Neuronal stem cell (in vitro differentiated cells): ENCODE data around the gene DCXR.
A peak's percentile ranks its signal among the peaks of the same experiment; 100 is the strongest.

Experiments
- DNase-seq: peaks from one replicate; pipeline ENCODE4 v3.0.0-alpha.2; 2013; ENCODE audit warnings: low spot score
- H2AFZ ChIP-seq: one replicate; pipeline ENCODE4 v1.6.1; 2013; ENCODE audit warnings: mild to moderate bottlenecking, low read length, inconsistent platforms
- H2AK5ac ChIP-seq: 2 replicates; pipeline ENCODE4 v1.6.1; 2013; ENCODE audit warnings: low read depth, mild to moderate bottlenecking, inconsistent platforms, low read length, moderate library complexity, mixed read lengths
- H2BK120ac ChIP-seq: 2 replicates; pipeline ENCODE4 v1.6.1; 2013; ENCODE audit warnings: low read depth, mild to moderate bottlenecking, inconsistent platforms, low read length, moderate library complexity, mixed read lengths
- H2BK12ac ChIP-seq: one replicate; pipeline ENCODE4 v1.6.1; 2013; ENCODE audit warnings: low read length, inconsistent platforms
- H2BK15ac ChIP-seq: 2 replicates; pipeline ENCODE4 v1.6.1; 2013; ENCODE audit warnings: mild to moderate bottlenecking, low read length, inconsistent platforms, mixed read lengths
- H2BK5ac ChIP-seq: one replicate; pipeline ENCODE4 v1.6.1; 2013; ENCODE audit warnings: inconsistent platforms, mild to moderate bottlenecking, low read length, moderate library complexity
- H3K14ac ChIP-seq: one replicate; pipeline ENCODE4 v1.6.1; 2013; ENCODE audit warnings: low read length, inconsistent platforms
- H3K18ac ChIP-seq: 2 replicates; pipeline ENCODE4 v1.6.1; 2013; ENCODE audit warnings: low read length, inconsistent platforms
- H3K23ac ChIP-seq: 2 replicates; pipeline ENCODE4 v1.6.1; 2013; ENCODE audit warnings: low read depth, mild to moderate bottlenecking, mixed read lengths, low read length, inconsistent platforms; ENCODE audit not compliant: poor library complexity
- H3K27ac ChIP-seq: replicated peaks from 3 replicates; pipeline ENCODE4 v1.5.1; 2013; ENCODE audit warnings: low read length, inconsistent platforms
- H3K27me3 ChIP-seq, 3 experiments: 2 replicates each; pipeline ENCODE4 v1.6.1; 2013; ENCODE audit warnings: low read length in 3 of 3, mild to moderate bottlenecking in 2 of 3, inconsistent platforms in 1 of 3, low read depth in 1 of 3, mixed read lengths in 1 of 3, moderate library complexity in 1 of 3; ENCODE audit not compliant: control insufficient read depth in 3 of 3, insufficient read depth in 3 of 3
- H3K36me3 ChIP-seq, 2 donors: replicated peaks in 1 of 2; 2 replicates each; pipeline ENCODE4 v1.6.1; 2013; ENCODE audit warnings: low read length in 2 of 2; ENCODE audit not compliant: control insufficient read depth in 2 of 2, insufficient read depth in 2 of 2
- H3K4ac ChIP-seq: 2 replicates; pipeline ENCODE4 v1.6.1; 2013; ENCODE audit warnings: inconsistent platforms, mild to moderate bottlenecking, low read length, moderate library complexity
- H3K4me1 ChIP-seq, 2 donors: 1 replicate in 1 of 2; 2 replicates in 1 of 2; pipeline ENCODE4 v1.6.1; 2013; ENCODE audit warnings: low read length in 2 of 2, low read depth in 1 of 2; ENCODE audit not compliant: control insufficient read depth in 2 of 2, insufficient read depth in 1 of 2
- H3K4me2 ChIP-seq: one replicate; pipeline ENCODE4 v1.6.1; 2013; ENCODE audit warnings: mild to moderate bottlenecking, low read length, inconsistent platforms; ENCODE audit not compliant: insufficient read depth, poor library complexity, severe bottlenecking
- H3K4me3 ChIP-seq, 2 donors: 2 replicates each; pipeline ENCODE4 v1.5.1; 2013; ENCODE audit warnings: low read length in 2 of 2, mild to moderate bottlenecking in 2 of 2, inconsistent platforms in 1 of 2, moderate library complexity in 1 of 2
- H3K79me1 ChIP-seq: one replicate; pipeline ENCODE4 v1.6.1; 2013; ENCODE audit warnings: low read depth, mild to moderate bottlenecking, inconsistent platforms, low read length, moderate library complexity
- H3K9ac ChIP-seq: one replicate; pipeline ENCODE4 v1.6.1; 2013; ENCODE audit warnings: mild to moderate bottlenecking, low read depth, low read length, inconsistent platforms; ENCODE audit not compliant: poor library complexity
- H3K9me3 ChIP-seq, 2 donors: replicated peaks in 1 of 2; 2 replicates each; pipeline versions ENCODE3 to v1.6.1; 2013; ENCODE audit warnings: low read length in 2 of 2, mild to moderate bottlenecking in 2 of 2, inconsistent platforms in 1 of 2, low read depth in 1 of 2, mixed read lengths in 1 of 2, moderate library complexity in 1 of 2; ENCODE audit not compliant: control insufficient read depth in 2 of 2, insufficient read depth in 1 of 2
- H4K8ac ChIP-seq: one replicate; pipeline ENCODE4 v1.6.1; 2013; ENCODE audit warnings: low read depth, mild to moderate bottlenecking, inconsistent platforms, low read length, moderate library complexity
- H4K91ac ChIP-seq: one replicate; pipeline ENCODE4 v1.6.1; 2013; ENCODE audit warnings: low read length, low read depth, mild to moderate bottlenecking, inconsistent platforms; ENCODE audit not compliant: poor library complexity
- WGBS, 2 donors: extraction: QIAGEN DNeasy Blood & Tissue Kit; methylation state at CpG; one replicate each; pipeline ENCODE4 v1.1.7; 2013; ENCODE audit warnings: missing lambda C conversion rate in 2 of 2, mixed read lengths in 1 of 2; ENCODE audit not compliant: insufficient read length in 2 of 2, insufficient replicate concordance in 1 of 2; ENCODE audit errors: extremely low coverage in 2 of 2; 5-methylcytosine and 5-hydroxymethylcytosine counted together

DCXR gene

GRCh38 chr17:82055965-82056728 is 18.6 kb upstream of the DCXR start:
- Histone ChIP-seq H2AK5ac (no peak overlapping the region), H3K36me3 (peaks cover 58 to 81% of the 10 kb centered on the region in 2 donors), H3K14ac (no peak overlapping the region), H2BK15ac (no peak overlapping the region), H2BK12ac (no peak overlapping the region), H3K9ac (peak overlapping the region; percentile 38), H3K79me1 (peaks cover 12% of the 10 kb centered on the region), H3K27ac (no peak overlapping the region), H3K4me1 (peaks cover 3% of the 10 kb centered on the region in 2 donors), H4K91ac (no peak overlapping the region), H3K23ac (peak overlapping the region; percentile 44), H3K18ac (no peak overlapping the region), H3K4ac (no peak overlapping the region), H3K4me3 (no peak overlapping the region), H3K9me3 (no peaks in the 10 kb centered on the region), H3K4me2 (no peak overlapping the region), H4K8ac (peak overlapping the region; percentile 96), H2AFZ (no peak overlapping the region), H2BK5ac (peak overlapping the region; percentile 13), H2BK120ac (no peak overlapping the region), H3K27me3 (no peaks in the 10 kb centered on the region)
- DNase-seq, result no peak
- WGBS, 2 donors, result no CpG with 5 or more reads among the region's 28 CpGs

DNA sequence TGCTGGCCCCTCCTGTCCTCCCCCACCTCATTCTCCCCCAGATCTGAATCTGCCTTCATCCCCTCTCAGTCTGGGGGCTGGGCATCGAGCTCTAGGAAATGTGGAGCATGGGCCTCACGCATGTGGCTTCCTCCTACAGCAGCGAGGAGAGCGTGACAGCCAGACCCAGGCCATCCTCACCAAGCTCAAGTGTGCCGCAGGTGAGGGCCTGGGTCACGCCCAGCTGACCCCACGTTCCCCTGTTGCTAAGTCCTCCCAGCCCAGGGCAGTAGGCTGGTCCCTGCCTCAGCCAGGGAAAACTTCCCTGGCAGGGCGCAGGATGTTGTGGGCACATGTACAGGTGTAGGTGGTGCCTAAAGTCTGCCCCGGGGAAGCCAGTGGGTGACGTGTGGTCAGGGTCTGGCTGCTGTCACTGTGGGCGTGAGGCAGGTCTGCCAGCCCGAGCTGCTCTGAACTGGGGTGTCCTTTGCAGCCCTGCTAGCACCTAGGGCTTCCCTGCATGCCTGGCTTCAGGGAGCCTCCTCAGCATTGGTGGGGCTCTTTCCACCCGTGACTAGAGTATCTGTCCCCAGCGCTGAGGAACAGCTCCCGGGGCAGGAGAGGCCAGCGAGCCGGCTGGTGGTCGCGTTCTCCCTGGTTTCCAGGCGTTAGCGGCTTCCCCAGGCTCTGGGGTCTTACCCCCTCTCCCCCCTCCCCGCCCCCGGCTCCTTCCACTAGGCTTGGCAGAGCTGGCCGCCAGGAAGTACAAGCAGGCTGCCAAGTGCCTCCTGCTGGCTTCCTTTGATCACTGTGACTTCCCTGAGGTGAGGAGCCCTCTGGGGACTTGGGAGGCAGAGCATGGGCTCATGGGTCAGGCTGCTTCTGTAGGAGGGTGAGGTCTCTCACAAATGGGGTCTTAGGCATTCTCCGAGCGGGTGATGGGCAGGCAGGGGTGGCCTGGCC is 17.8 kb upstream of the DCXR start:
- Histone ChIP-seq H2AK5ac (no peak overlapping the region), H2BK5ac (peak overlapping the region; percentile 24), H3K4me3 (no peak overlapping the region), H3K14ac (no peak overlapping the region), H4K8ac (peak overlapping the region; percentile 65), H3K4ac (no peak overlapping the region), H3K18ac (peak overlapping the region; percentile 17), H2AFZ (no peak overlapping the region), H3K4me1 (peaks cover 7% of the 10 kb centered on the region in 2 donors), H2BK12ac (no peak overlapping the region), H3K27ac (no peak overlapping the region), H3K79me1 (peaks cover 17% of the 10 kb centered on the region), H4K91ac (no peak overlapping the region), H3K4me2 (no peak overlapping the region), H3K9ac (peak overlapping the region; percentile 70), H3K9me3 (no peaks in the 10 kb centered on the region), H2BK120ac (no peak overlapping the region), H3K23ac (peak overlapping the region; percentile 73), H2BK15ac (no peak overlapping the region), H3K27me3 (no peaks in the 10 kb centered on the region), H3K36me3 (peaks cover 51 to 76% of the 10 kb centered on the region in 2 donors)
- no CpG with 5 or more reads among the region's 26 CpGs for WGBS, 2 donors
- DNase-seq, result no peak

- no CpG with 5 or more reads among the region's 38 CpGs for WGBS, 2 donors
- Histone ChIP-seq H3K79me1 (peaks cover 20% of the 10 kb centered on the region), H4K8ac (no peak overlapping the region), H3K27ac (no peak overlapping the region), H3K23ac (peak overlapping the region; percentile 73), H3K4me1 (peaks cover 7% of the 10 kb centered on the region in 2 donors), H3K36me3 (peaks cover 56 to 76% of the 10 kb centered on the region in 2 donors), H2AFZ (no peak overlapping the region), H2AK5ac (no peak overlapping the region), H3K9ac (no peak overlapping the region), H2BK15ac (no peak overlapping the region), H3K4me3 (no peak overlapping the region), H2BK12ac (no peak overlapping the region), H2BK5ac (peak overlapping the region; percentile 24), H4K91ac (no peak overlapping the region), H3K9me3 (no peaks in the 10 kb centered on the region), H3K14ac (peak overlapping the region; percentile 21), H3K18ac (no peak overlapping the region), H2BK120ac (no peak overlapping the region), H3K4ac (no peak overlapping the region), H3K27me3 (no peaks in the 10 kb centered on the region), H3K4me2 (no peak overlapping the region)
- no peak for DNase-seq
Measured at GRCh38 chr17:82054351-82055022, 17.0 kb upstream of the DCXR start.
